GM12878 (cell line): ENCODE data around the gene PHF14. TPM values are rescaled to one million over a fixed set of nuclear protein-coding genes. Genes with fewer than 3 reads are reported as not detected.

Experiments used
- ATAC-seq: fragments of 200-7000 bp; cut with Tn5 transposase; 3 replicates; pipeline ENCODE4 v1.9.1; 2020; ENCODE audit warnings: mild to moderate bottlenecking, moderate library complexity
- BruUV-seq: library from RNA; stranded (reverse); fragments of 400-500 nt; replicated peaks from 2 replicates; lab custom pipeline; 2021; lab: Mats Ljungman, UMichigan
- CTCF ChIA-PET: fragments of 300-600 bp; sonication (Branson Sonifier 250); formaldehyde crosslinking; extraction: SDS; loops from one replicate; lab custom pipeline; 2021; ENCODE audit warnings: inconsistent platforms; lab: Yijun Ruan, JAX
- POLR2A ChIA-PET: fragments of 350-600 bp; formaldehyde crosslinking; extraction: SDS; loops from one replicate; lab custom pipeline; 2021; ENCODE audit warnings: inconsistent platforms; lab: Charles Lee
- RAD21 ChIA-PET: fragments of 300-600 bp; sonication (Branson Sonifier 250); formaldehyde crosslinking; loops from one replicate; lab custom pipeline; 2023; ENCODE audit warnings: antibody characterized with exemption; ENCODE audit not compliant: unreplicated experiment; lab: Charles Lee
- SMC1A ChIA-PET: fragments of 300-600 bp; sonication (Branson Sonifier 250); formaldehyde crosslinking; loops from one replicate; lab custom pipeline; 2023; ENCODE audit not compliant: unreplicated experiment, uncharacterized antibody; lab: Charles Lee
- DNase-seq: peaks from one replicate; pipeline ENCODE4 v3.0.0-alpha.2; 2011; ENCODE audit warnings: low read depth, low spot score
- FAIRE-seq: peaks from 3 replicates; lab custom pipeline; 2011; peaks lifted over from hg19 to GRCh38; lab: Jason Lieb, UNC
- H2AFZ ChIP-seq: 2 replicates; pipeline ENCODE4 v1.6.0; 2011; ENCODE audit warnings: low read depth, low read length, control low read depth; ENCODE audit not compliant: control insufficient read depth
- H3K27ac ChIP-seq: 2 replicates; pipeline ENCODE4 v1.5.1; 2011; ENCODE audit warnings: control low read depth; ENCODE audit not compliant: control insufficient read depth, insufficient read depth
- H3K27me3 ChIP-seq, 2 experiments: replicated peaks in 1 of 2; 2 replicates each; pipeline versions ENCODE4 v1.6.0 to v1.6.1; 2011; ENCODE audit warnings: low read length in 1 of 2; ENCODE audit not compliant: control insufficient read depth in 2 of 2, insufficient read depth in 2 of 2
- H3K36me3 ChIP-seq, 2 experiments: 2 replicates each; pipeline ENCODE4 v1.5.1; 2011; ENCODE audit warnings: low read length in 1 of 2; ENCODE audit not compliant: control insufficient read depth in 2 of 2, insufficient read depth in 2 of 2
- H3K4me1 ChIP-seq: 2 replicates; pipeline ENCODE4 v1.6.1; 2011; ENCODE audit warnings: mild to moderate bottlenecking, low read length, moderate library complexity, mixed read lengths; ENCODE audit not compliant: control insufficient read depth, insufficient read depth
- H3K4me2 ChIP-seq: 2 replicates; pipeline ENCODE4 v1.6.0; 2011; ENCODE audit warnings: control low read depth; ENCODE audit not compliant: control insufficient read depth, insufficient read depth
- H3K4me3 ChIP-seq: fragments of 200-600 bp; sonication (generic); 2 replicates; pipeline ENCODE4 v1.5.1; 2016
- H3K79me2 ChIP-seq: 2 replicates; pipeline ENCODE4 v1.6.0; 2011; ENCODE audit warnings: low read length; ENCODE audit not compliant: control insufficient read depth, insufficient read depth
- H3K9ac ChIP-seq: 2 replicates; pipeline ENCODE4 v1.8.0; 2011; ENCODE audit warnings: low read length, control low read depth, mixed read lengths; ENCODE audit not compliant: control insufficient read depth, insufficient read depth
- H3K9me3 ChIP-seq: replicated peaks from 3 replicates; pipeline ENCODE4 v1.5.1; 2011; ENCODE audit warnings: mild to moderate bottlenecking, low read length; ENCODE audit not compliant: control insufficient read depth, insufficient read depth
- H4K20me1 ChIP-seq: 2 replicates; pipeline ENCODE4 v1.6.0; 2011; ENCODE audit not compliant: control insufficient read depth, insufficient read depth
- CBFB ChIP-seq: IDR thresholded peaks from 2 replicates; pipeline ENCODE4 v1.6.1; 2016; ENCODE audit warnings: antibody characterized with exemption, low read depth
- GATAD2B ChIP-seq: fragments of 450-650 bp; conservative IDR thresholded peaks from 2 replicates; pipeline ENCODE4 v1.6.1; 2017; ENCODE audit warnings: low read depth, mild to moderate bottlenecking, moderate library complexity
- SIX5 ChIP-seq: IDR thresholded peaks from 2 replicates; pipeline ENCODE4 v1.6.1; 2011; ENCODE audit warnings: mild to moderate bottlenecking, low read depth, low read length, moderate library complexity; ENCODE audit not compliant: severe bottlenecking
- SP1 ChIP-seq: IDR thresholded peaks from one replicate; pipeline ENCODE4 v1.6.1; 2011; ENCODE audit warnings: low read depth, low read length
- SRF ChIP-seq, 2 experiments: IDR thresholded peaks; 2 replicates each; pipeline ENCODE4 v1.6.1; 2011; ENCODE audit warnings: low read depth in 2 of 2, low read length in 2 of 2, mild to moderate bottlenecking in 1 of 2, moderate library complexity in 1 of 2
- YY1 ChIP-seq: IDR thresholded peaks from 2 replicates; pipeline ENCODE4 v1.6.1; 2011; ENCODE audit warnings: low read depth, mild to moderate bottlenecking, low read length
- ZBTB11 ChIP-seq: fragments of 450-650 bp; formaldehyde crosslinking; IDR thresholded peaks from 2 replicates; pipeline ENCODE4 v1.5.0; 2022; ENCODE audit warnings: mild to moderate bottlenecking, missing genetic modification characterization
- ZBTB33 ChIP-seq: fragments of 450-650 bp; IDR thresholded peaks from 2 replicates; pipeline ENCODE4 v1.6.1; 2017; ENCODE audit warnings: mild to moderate bottlenecking
- ZNF217 ChIP-seq: fragments of 450-650 bp; IDR thresholded peaks from 2 replicates; pipeline ENCODE4 v1.6.1; 2017; ENCODE audit warnings: antibody characterized with exemption, mild to moderate bottlenecking
- ZZZ3 ChIP-seq: IDR thresholded peaks from 2 replicates; pipeline ENCODE4 v1.6.1; 2011; ENCODE audit warnings: low read depth; ENCODE audit not compliant: control insufficient read depth, insufficient read length
- whole genome bisulfite sequencing: methylation state at CpG from one replicate; pipeline ENCODE4 v1.1.6; 2016; ENCODE audit warnings: low lambda C conversion rate; ENCODE audit not compliant: insufficient replicate concordance, insufficient coverage; ENCODE audit errors: missing lambda C conversion rate; 5-methylcytosine and 5-hydroxymethylcytosine counted together
- in situ Hi-C: fragments of 300-500 bp; cut with MboI; formaldehyde crosslinking; loops from 9 replicates; pipeline ENCODE4 v1.14.3; 2018; ENCODE audit warnings: mixed read lengths
- intact Hi-C: fragments of 100-400 bp; cut with micrococcal nuclease; formaldehyde crosslinking; loops from one replicate; pipeline ENCODE4 v1.14.2; 2022; ENCODE audit not compliant: unreplicated experiment
- polyA plus RNA-seq, 11 experiments: library from polyadenylated mRNA; depleted of rRNA in 4 of 11; unstranded in 6 of 11; stranded (reverse) in 5 of 11; fragments of >200 nt; fragmentation: Nextera tagmentation in 4 of 11; fragmentation: Illumina TruSeq in 1 of 11; extraction: Ambion mirVana in 4 of 11; extraction: Trizol in 1 of 11; gene quantifications; 1 replicate in 1 of 11; 2 replicates in 10 of 11; pipeline versions ENCODE4 v1.2.1 to v1.2.3, GENCODE V29; 2011 to 2016; ENCODE audit warnings: inconsistent platforms in 2 of 11, missing spikeins in 2 of 11, low read depth in 1 of 11
- total RNA-seq, 4 experiments: library from RNA; depleted of rRNA in 3 of 4; stranded (reverse); fragments of >200 nt in 3 of 4; fragmentation: Illumina TruSeq in 1 of 4; extraction: Trizol in 1 of 4; gene quantifications; 2 replicates each; pipeline versions ENCODE4 v1.2.1 to v1.2.3, GENCODE V29; 2013 to 2021

The PHF14 gene
- total and polyA plus RNA-seq, 10 of the 15 experiments (the other 5 are each of a cell fraction or from before 2014, with no cell fraction given), result 21.3 to 47.1 (median 29.9) TPM

GRCh38 chr7:11208883-11209465 is 235.3 kb downstream of the PHF14 start:
- Histone ChIP-seq H3K27me3 (peaks cover 0 to 2% of the 10 kb centered on the region in 2 experiments; a peak in 3 of 4 replicates), H3K4me3 (no peak overlapping the region), H3K9ac (no peak overlapping the region)
- no peak for DNase-seq
- CTCF ChIA-PET, result interaction anchor here (1.1 kb wide), 1 partner anchor 13 kb away, joined by 3 read pairs; no protein-coding TSS in a partner anchor
- no peak for TF ChIP-seq YY1
- no peak for TF ChIP-seq SRF (IDR thresholded peaks at IDR 0.05; ENCODE audit: low read depth in 2 of 2, low read length in 2 of 2)
- TF ChIP-seq, all 136 proteins: peak for 0
- H4K20me1 ChIP-seq, result no peaks in the 10 kb centered on the region
- POLR2A ChIA-PET, result no interaction called here
- no peaks in the 10 kb centered on the region for H3K79me2 ChIP-seq
- WGBS, result 42% methylated on average over 5 of the region's 5 CpGs
- H3K36me3 ChIP-seq, result no peaks in the 10 kb centered on the region
- no peak overlapping the region for H3K4me2 ChIP-seq
- H3K9me3 ChIP-seq, result no peaks in the 10 kb centered on the region
- in situ Hi-C loops (no loop called here), intact Hi-C loops (no loop called here)
- ATAC-seq (no peak), FAIRE-seq (no peak)
- no TSS peak for BruUV-seq
- no peak overlapping the region for H3K27ac ChIP-seq
- RAD21 ChIA-PET, result interaction anchor here (1.0 kb wide), 1 partner anchor 319 kb away, joined by 4 read pairs; no protein-coding TSS in a partner anchor
- H3K4me1 ChIP-seq, result no peaks in the 10 kb centered on the region
- H2AFZ ChIP-seq, result no peak overlapping the region
- SMC1A ChIA-PET, result interaction anchor here (1.0 kb wide), 2 partner anchors 268 to 357 kb away, joined by 3 read pairs; no protein-coding TSS in a partner anchor

- Histone ChIP-seq H3K4me1 (no peaks in the 10 kb centered on the region), H3K27me3 (peaks cover 0 to 2% of the 10 kb centered on the region in 2 experiments; a peak in 3 of 4 replicates), H3K9me3 (no peaks in the 10 kb centered on the region), H4K20me1 (no peaks in the 10 kb centered on the region), H3K27ac (no peak overlapping the region), H3K4me2 (no peak overlapping the region), H3K36me3 (no peaks in the 10 kb centered on the region), H3K4me3 (no peak overlapping the region), H2AFZ (no peak overlapping the region), H3K9ac (no peak overlapping the region), H3K79me2 (no peaks in the 10 kb centered on the region)
- in situ Hi-C loops, result loop anchor here (10.0 kb wide), 1 partner anchor 134 kb away; no protein-coding TSS in a partner anchor
- ChIA-PET SMC1A (interaction anchor here (0.6 to 1.4 kb wide), 2 partner anchors 9 to 135 kb away, joined by 3 to 6 read pairs; no protein-coding TSS in a partner anchor), POLR2A (no interaction called here), RAD21 (interaction anchor here (0.7 to 2.5 kb wide), 4 partner anchors 52 to 447 kb away, joined by 3 to 13 read pairs (median 4); no protein-coding TSS in a partner anchor), CTCF (interaction anchor here (0.6 to 2.6 kb wide), 6 partner anchors 10 to 870 kb away, joined by 3 to 9 read pairs (median 6); no protein-coding TSS in a partner anchor)
- no peak for DNase-seq
- no peak for FAIRE-seq
- 15% methylated on average over 2 of the region's 2 CpGs for WGBS
- intact Hi-C loops, result loop anchor here (5.0 to 10.0 kb wide), 2 partner anchors 318 to 576 kb away; no protein-coding TSS in a partner anchor
- ATAC-seq, result no peak
- no TSS peak for BruUV-seq
- no peak for TF ChIP-seq ZZZ3
- TF ChIP-seq ZBTB33, result no peak
- TF ChIP-seq GATAD2B, result no peak
- TF ChIP-seq ZBTB11 (CRISPR knock-in tag), result no peak
- no peak for TF ChIP-seq ZNF217
- no peak for TF ChIP-seq CBFB
- no peak for TF ChIP-seq SP1
- TF ChIP-seq SIX5, result no peak
Measured at GRCh38 chr7:11210374-11210773, 236.7 kb downstream of the PHF14 start.
